Measurements from ENCODE around the gene ITGA7. TPM values are rescaled to one million over a fixed set of nuclear protein-coding genes. Genes with fewer than 3 reads are reported as not detected.

Gene ITGA7
- total RNA-seq, 1 donor from 2014 or later: 43.4 TPM

GRCh38 chr12:55642669-55643068, 65.0 kb downstream of the ITGA7 start:
- no peak overlapping the region for H2AFZ ChIP-seq (replicated peaks)
- peaks cover 5% of the 10 kb centered on the region for H3K4me1 ChIP-seq
- no peaks in the 10 kb centered on the region for H3K27me3 ChIP-seq
- peaks cover 9% of the 10 kb centered on the region for H3K27me3 Mint-ChIP-seq (ENCODE audit: insufficient read depth, low read depth)
- TF ChIP-seq EZH2 (IDR thresholded peaks at IDR 0.05): no peak
- no peak for TF ChIP-seq CTCF (IDR thresholded peaks at IDR 0.05)
- no peak for TF ChIP-seq EZH2phosphoT487 (IDR thresholded peaks at IDR 0.05)
- no peaks in the 10 kb centered on the region for H3K36me3 ChIP-seq
- no peaks in the 10 kb centered on the region for H4K20me1 ChIP-seq (ENCODE audit: low read depth)
- DNase-seq (ENCODE audit: low spot score): no peak
- H3K4me3 Mint-ChIP-seq: no peak overlapping the region
- H3K9me3 Mint-ChIP-seq: peaks cover 7% of the 10 kb centered on the region
- H3K27ac Mint-ChIP-seq: no peak overlapping the region
- no peaks in the 10 kb centered on the region for H3K79me2 ChIP-seq (ENCODE audit: low read depth)
- H3K4me1 Mint-ChIP-seq: no peaks in the 10 kb centered on the region
- H3K9me3 ChIP-seq (ENCODE audit: low read depth): no peaks in the 10 kb centered on the region
- no peak overlapping the region for H3K4me3 ChIP-seq
- H3K36me3 Mint-ChIP-seq: no peaks in the 10 kb centered on the region
- H3F3A ChIP-seq (ENCODE audit: low read depth): no peaks in the 10 kb centered on the region
- no peak overlapping the region for H3K4me2 ChIP-seq
- no peak overlapping the region for H3K27ac ChIP-seq
- H3K9ac ChIP-seq: no peak overlapping the region

GRCh38 chr12:55642267-55642666, 65.4 kb downstream of the ITGA7 start:
- peaks cover 13% of the 10 kb centered on the region for H3K27me3 Mint-ChIP-seq (ENCODE audit: insufficient read depth, low read depth)

GRCh38 chr12:55641595-55641994, 66.1 kb downstream of the ITGA7 start:
- Mint-ChIP-seq H3K9me3 (peaks cover 6% of the 10 kb centered on the region), H3K4me1 (no peaks in the 10 kb centered on the region), H3K4me3 (no peak overlapping the region), H3K36me3 (no peaks in the 10 kb centered on the region), H3K27me3 (ENCODE audit: insufficient read depth, low read depth) (peaks cover 15% of the 10 kb centered on the region), H3K27ac (no peak overlapping the region)
- H4K20me1 ChIP-seq (ENCODE audit: low read depth): no peaks in the 10 kb centered on the region
- H3K79me2 ChIP-seq (ENCODE audit: low read depth): no peaks in the 10 kb centered on the region
- no peak overlapping the region for H2AFZ ChIP-seq (replicated peaks)
- H3K4me2 ChIP-seq: no peak overlapping the region
- no peaks in the 10 kb centered on the region for H3F3A ChIP-seq (ENCODE audit: low read depth)
- H3K9me3 ChIP-seq (ENCODE audit: low read depth): no peaks in the 10 kb centered on the region
- peaks cover 3% of the 10 kb centered on the region for H3K4me1 ChIP-seq
- no peak overlapping the region for H3K27ac ChIP-seq
- no peak overlapping the region for H3K9ac ChIP-seq
- no peaks in the 10 kb centered on the region for H3K36me3 ChIP-seq
- H3K27me3 ChIP-seq: no peaks in the 10 kb centered on the region
- DNase-seq (ENCODE audit: low spot score): no peak
- TF ChIP-seq CTCF (IDR thresholded peaks at IDR 0.05) (no peak), EZH2 (IDR thresholded peaks at IDR 0.05) (no peak), EZH2phosphoT487 (IDR thresholded peaks at IDR 0.05) (no peak)
- H3K4me3 ChIP-seq: no peak overlapping the region

More at GRCh38 chr12:55642267-55642666, 65.4 kb downstream of the ITGA7 start:
- no peaks in the 10 kb centered on the region for H3K9me3 ChIP-seq (ENCODE audit: low read depth)
- no peak overlapping the region for H3K27ac ChIP-seq
- H4K20me1 ChIP-seq (ENCODE audit: low read depth): no peaks in the 10 kb centered on the region
- Mint-ChIP-seq H3K9me3 (peaks cover 10% of the 10 kb centered on the region), H3K36me3 (no peaks in the 10 kb centered on the region), H3K27ac (no peak overlapping the region), H3K4me1 (no peaks in the 10 kb centered on the region), H3K4me3 (no peak overlapping the region)
- no peak overlapping the region for H3K9ac ChIP-seq
- H2AFZ ChIP-seq (replicated peaks): no peak overlapping the region
- no peak for DNase-seq (ENCODE audit: low spot score)
- H3K4me2 ChIP-seq: no peak overlapping the region
- no peaks in the 10 kb centered on the region for H3K79me2 ChIP-seq (ENCODE audit: low read depth)
- TF ChIP-seq EZH2 (IDR thresholded peaks at IDR 0.05): no peak
- no peaks in the 10 kb centered on the region for H3K27me3 ChIP-seq
- peaks cover 5% of the 10 kb centered on the region for H3K4me1 ChIP-seq
- no peaks in the 10 kb centered on the region for H3K36me3 ChIP-seq
- no peak overlapping the region for H3K4me3 ChIP-seq
- no peaks in the 10 kb centered on the region for H3F3A ChIP-seq (ENCODE audit: low read depth)

- Histone ChIP-seq H3K4me2 (no peak overlapping the region), H3K27me3 (no peaks in the 10 kb centered on the region), H3K36me3 (no peaks in the 10 kb centered on the region), H3K27ac (no peak overlapping the region), H2AFZ (replicated peaks) (no peak overlapping the region), H3K9me3 (ENCODE audit: low read depth) (no peaks in the 10 kb centered on the region), H3K79me2 (ENCODE audit: low read depth) (no peaks in the 10 kb centered on the region), H3K4me3 (no peak overlapping the region), H3F3A (ENCODE audit: low read depth) (no peaks in the 10 kb centered on the region), H3K4me1 (no peaks in the 10 kb centered on the region), H3K9ac (no peak overlapping the region), H4K20me1 (ENCODE audit: low read depth) (no peaks in the 10 kb centered on the region)
- H3K4me1 Mint-ChIP-seq: no peaks in the 10 kb centered on the region
- TF ChIP-seq EZH2phosphoT487 (IDR thresholded peaks at IDR 0.05) (no peak), EZH2 (IDR thresholded peaks at IDR 0.05) (no peak), CTCF (IDR thresholded peaks at IDR 0.05) (no peak)
- DNase-seq (ENCODE audit: low spot score): no peak
- H3K36me3 Mint-ChIP-seq: no peaks in the 10 kb centered on the region
- H3K4me3 Mint-ChIP-seq: peak overlapping the region; percentile 24
- H3K27me3 Mint-ChIP-seq (ENCODE audit: insufficient read depth, low read depth): peaks cover 15% of the 10 kb centered on the region
- H3K9me3 Mint-ChIP-seq: peaks cover 4% of the 10 kb centered on the region
- H3K27ac Mint-ChIP-seq: peak overlapping the region; percentile 24
Observed at GRCh38 chr12:55637467-55637866, 70.2 kb downstream of the ITGA7 start.

Data from neural progenitor cell (in vitro differentiated cells).